Endothelial cell of umbilical vein (primary cell): ENCODE measurements around the gene MAPK4.

ENCODE experiments used
- EZH2 ChIP-seq: IDR thresholded peaks from 2 replicates; pipeline ENCODE4 v1.6.1; 2012; ENCODE audit warnings: borderline replicate concordance, low read depth, mild to moderate bottlenecking, moderate library complexity, low read length, inconsistent platforms; ENCODE audit not compliant: severe bottlenecking
- FOS ChIP-seq: IDR thresholded peaks from 2 replicates; pipeline ENCODE4 v1.6.1; 2011; ENCODE audit warnings: mild to moderate bottlenecking, low read length, moderate library complexity, borderline replicate concordance; ENCODE audit not compliant: insufficient read depth
- GATA2 ChIP-seq: IDR thresholded peaks from 2 replicates; pipeline ENCODE4 v1.7.0; 2011; ENCODE audit warnings: low read depth, mild to moderate bottlenecking, moderate library complexity, mixed read lengths, low read length; ENCODE audit not compliant: insufficient read length, insufficient read depth
- JUN ChIP-seq: IDR thresholded peaks from 2 replicates; pipeline ENCODE4 v1.6.1; 2011; ENCODE audit warnings: borderline replicate concordance, low read depth; ENCODE audit not compliant: insufficient read length, insufficient read depth
- MAX ChIP-seq: IDR thresholded peaks from 2 replicates; pipeline ENCODE4 v1.6.1; 2011; ENCODE audit not compliant: insufficient read depth, insufficient read length
- MYC ChIP-seq: IDR thresholded peaks from one replicate; pipeline ENCODE4 v1.6.1; 2011; ENCODE audit warnings: mild to moderate bottlenecking, low read depth, low read length
- POLR2A ChIP-seq: IDR thresholded peaks from 2 replicates; pipeline ENCODE4 v1.6.1; 2012; ENCODE audit warnings: low read depth, mild to moderate bottlenecking, control low read depth, low read length
- POLR2AphosphoS5 ChIP-seq: IDR thresholded peaks from 2 replicates; pipeline ENCODE4 v1.6.1; 2012; ENCODE audit warnings: low read depth, mild to moderate bottlenecking, control low read depth, low read length, moderate library complexity; ENCODE audit not compliant: insufficient read depth
- TF ChIP-seq, protein P1 (sequence below), 2 donors: IDR thresholded peaks; 1 replicate in 1 of 2; 2 replicates in 1 of 2; pipeline ENCODE4 v1.5.1; 2011; ENCODE audit warnings: low read length in 2 of 2, mild to moderate bottlenecking in 2 of 2, moderate library complexity in 2 of 2, control low read depth in 1 of 2, inconsistent platforms in 1 of 2, low read depth in 1 of 2; ENCODE audit not compliant: insufficient read depth in 1 of 2; ENCODE audit errors: extremely low read depth in 1 of 2

- TF ChIP-seq, protein P1, sequence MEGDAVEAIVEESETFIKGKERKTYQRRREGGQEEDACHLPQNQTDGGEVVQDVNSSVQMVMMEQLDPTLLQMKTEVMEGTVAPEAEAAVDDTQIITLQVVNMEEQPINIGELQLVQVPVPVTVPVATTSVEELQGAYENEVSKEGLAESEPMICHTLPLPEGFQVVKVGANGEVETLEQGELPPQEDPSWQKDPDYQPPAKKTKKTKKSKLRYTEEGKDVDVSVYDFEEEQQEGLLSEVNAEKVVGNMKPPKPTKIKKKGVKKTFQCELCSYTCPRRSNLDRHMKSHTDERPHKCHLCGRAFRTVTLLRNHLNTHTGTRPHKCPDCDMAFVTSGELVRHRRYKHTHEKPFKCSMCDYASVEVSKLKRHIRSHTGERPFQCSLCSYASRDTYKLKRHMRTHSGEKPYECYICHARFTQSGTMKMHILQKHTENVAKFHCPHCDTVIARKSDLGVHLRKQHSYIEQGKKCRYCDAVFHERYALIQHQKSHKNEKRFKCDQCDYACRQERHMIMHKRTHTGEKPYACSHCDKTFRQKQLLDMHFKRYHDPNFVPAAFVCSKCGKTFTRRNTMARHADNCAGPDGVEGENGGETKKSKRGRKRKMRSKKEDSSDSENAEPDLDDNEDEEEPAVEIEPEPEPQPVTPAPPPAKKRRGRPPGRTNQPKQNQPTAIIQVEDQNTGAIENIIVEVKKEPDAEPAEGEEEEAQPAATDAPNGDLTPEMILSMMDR (IDR thresholded peaks at IDR 0.05; ENCODE audit: extremely low read depth in 1 of 2, insufficient read depth in 1 of 2, low read depth in 1 of 2, low read length in 2 of 2) = no peak
- TF ChIP-seq EZH2 (no peak), POLR2A (no peak), POLR2AphosphoS5 (no peak), MAX (no peak), JUN (no peak), FOS (no peak), MYC (no peak), GATA2 (no peak)
Measured at GRCh38 chr18:50662775-50663383, 103.0 kb downstream of the MAPK4 start.
